Activated CD8-positive, alpha-beta memory T cell treated with anti-CD3 and anti-CD28 coated beads, Interleukin-2, amount 10 ng/mL, durations not matched to agents 7 days and 5 days (primary cell): ENCODE measurements around the gene PRKD1. TPM values are rescaled to one million over a fixed set of nuclear protein-coding genes. Genes with fewer than 3 reads are reported as not detected.
"Not testable (repeated sequence)": the region's sequence is repeated elsewhere in the genome, so short reads cannot be mapped to it uniquely, and the experiment has no call there.

Experiments
- ATAC-seq: fragments of 150-1000 bp; cut with Tn5 transposase; one replicate; pipeline ENCODE4 v1.10.0; 2021; ENCODE audit warnings: moderate library complexity
- CTCF ChIA-PET: fragments of 350-600 bp; sonication (Branson Sonifier 250); formaldehyde crosslinking; loops from one replicate; lab custom pipeline; 2021; ENCODE audit warnings: antibody characterized with exemption; lab: Charles Lee
- DNase-seq: peaks from one replicate; pipeline ENCODE4 v3.0.0-alpha.2; 2020
- H3K27ac Mint-ChIP-seq: one replicate; pipeline ENCODE4 v1.8.0; 2021; ENCODE audit warnings: mild to moderate bottlenecking, mixed read lengths
- H3K27me3 Mint-ChIP-seq: one replicate; pipeline ENCODE4 v1.8.0; 2021; ENCODE audit warnings: mixed read lengths
- H3K36me3 Mint-ChIP-seq: one replicate; pipeline ENCODE4 v1.8.0; 2021; ENCODE audit warnings: mild to moderate bottlenecking, mixed read lengths
- H3K4me1 Mint-ChIP-seq: one replicate; pipeline ENCODE4 v1.8.0; 2021; ENCODE audit warnings: mixed read lengths
- H3K4me3 Mint-ChIP-seq: one replicate; pipeline ENCODE4 v1.8.0; 2021; ENCODE audit warnings: mild to moderate bottlenecking, moderate library complexity, mixed read lengths
- H3K9me3 Mint-ChIP-seq: one replicate; pipeline ENCODE4 v1.8.0; 2022; ENCODE audit warnings: low read depth, mixed read lengths
- total RNA-seq, 2 experiments: library from RNA; stranded (reverse); gene quantifications; one replicate each; pipeline ENCODE4 v1.2.3, GENCODE V29; 2021

Gene PRKD1
- total RNA-seq, 2 experiments from 2014 or later: not detected

DNA sequence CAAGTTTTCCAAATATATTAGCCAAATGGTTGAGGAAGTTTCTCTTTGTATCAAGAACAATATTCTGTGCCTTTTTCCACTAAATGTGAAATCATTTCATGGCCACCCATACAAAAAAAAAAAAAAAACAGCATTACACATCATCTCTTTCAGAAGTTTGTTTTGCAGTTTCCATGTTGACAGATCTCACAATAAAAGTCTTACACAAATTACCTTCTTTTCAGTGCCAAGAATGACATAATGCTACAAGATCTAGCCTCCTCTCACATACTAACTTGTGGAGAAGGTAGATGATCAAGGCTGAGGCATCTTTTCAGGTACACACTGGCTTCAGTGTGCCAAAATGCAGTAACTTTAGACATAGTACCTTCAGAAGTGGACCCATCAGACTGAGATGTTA is 35.3 kb downstream of the PRKD1 start:
- CTCF ChIA-PET: no interaction called here
- no peak for ATAC-seq
- Mint-ChIP-seq H3K4me3 (no peak overlapping the region), H3K36me3 (no peaks in the 10 kb centered on the region), H3K27ac (no peak overlapping the region), H3K27me3 (no peaks in the 10 kb centered on the region), H3K4me1 (no peaks in the 10 kb centered on the region), H3K9me3 (no peaks in the 10 kb centered on the region)
- DNase-seq: no peak

DNA sequence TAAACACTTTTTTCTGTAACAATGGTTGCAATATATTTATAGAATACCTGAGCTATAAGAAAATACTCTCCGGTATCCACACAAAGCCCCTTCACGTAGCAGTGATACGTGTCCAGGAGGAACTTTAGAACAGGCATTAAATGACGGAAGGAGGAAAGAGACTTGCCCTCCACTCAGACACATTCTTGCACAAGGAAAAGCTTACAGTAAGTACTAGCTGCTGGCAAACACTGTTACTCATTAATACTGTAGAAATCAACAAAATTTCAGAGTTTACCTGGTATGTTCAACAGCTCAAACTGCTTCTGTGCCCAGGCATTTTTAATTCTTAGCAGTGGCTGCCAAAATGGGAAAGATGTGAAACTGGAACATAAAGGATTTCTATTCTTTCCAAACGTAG is 41.7 kb downstream of the PRKD1 start:
- H3K9me3 Mint-ChIP-seq: peaks cover 18% of the 10 kb centered on the region
- CTCF ChIA-PET: no interaction called here
- H3K4me1 Mint-ChIP-seq: no peaks in the 10 kb centered on the region
- DNase-seq: no peak
- no peak overlapping the region for H3K4me3 Mint-ChIP-seq
- H3K27me3 Mint-ChIP-seq: no peaks in the 10 kb centered on the region
- no peaks in the 10 kb centered on the region for H3K36me3 Mint-ChIP-seq
- H3K27ac Mint-ChIP-seq: no peak overlapping the region
- no peak for ATAC-seq

DNA sequence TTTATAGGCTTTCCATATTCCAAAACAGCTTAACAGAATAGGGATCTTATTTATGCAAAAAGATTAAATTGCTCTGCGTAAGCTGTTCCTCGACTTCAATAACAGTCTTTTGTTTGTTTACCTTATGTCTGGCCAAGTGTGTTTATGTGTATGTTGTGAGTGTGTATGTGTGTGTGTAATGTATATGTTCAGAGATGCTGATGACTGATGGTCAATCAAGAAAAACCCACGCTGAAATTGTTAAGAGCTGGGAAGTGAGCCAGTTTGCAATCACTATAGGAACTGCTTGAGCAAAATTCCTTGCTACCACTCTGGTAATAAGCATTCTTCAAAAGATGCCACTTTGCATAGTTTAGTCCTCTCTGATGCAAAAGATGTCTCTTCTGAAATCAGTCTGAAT is 59.6 kb downstream of the PRKD1 start:
- H3K27ac Mint-ChIP-seq: no peak overlapping the region
- ATAC-seq (no peak), DNase-seq (no peak)
- H3K9me3 Mint-ChIP-seq: peaks cover 5% of the 10 kb centered on the region
- no peaks in the 10 kb centered on the region for H3K27me3 Mint-ChIP-seq
- H3K4me1 Mint-ChIP-seq: no peaks in the 10 kb centered on the region
- no peak overlapping the region for H3K4me3 Mint-ChIP-seq
- CTCF ChIA-PET: no interaction called here
- no peaks in the 10 kb centered on the region for H3K36me3 Mint-ChIP-seq

GRCh38 chr14:29865299-29865698 is 62.3 kb downstream of the PRKD1 start:
- CTCF ChIA-PET: no interaction called here
- no peaks in the 10 kb centered on the region for H3K36me3 Mint-ChIP-seq
- H3K27ac Mint-ChIP-seq: no peak overlapping the region
- ATAC-seq (no peak), DNase-seq (no peak)
- peaks cover 3% of the 10 kb centered on the region for H3K9me3 Mint-ChIP-seq
- no peaks in the 10 kb centered on the region for H3K4me1 Mint-ChIP-seq
- H3K27me3 Mint-ChIP-seq: no peaks in the 10 kb centered on the region
- no peak overlapping the region for H3K4me3 Mint-ChIP-seq

DNA sequence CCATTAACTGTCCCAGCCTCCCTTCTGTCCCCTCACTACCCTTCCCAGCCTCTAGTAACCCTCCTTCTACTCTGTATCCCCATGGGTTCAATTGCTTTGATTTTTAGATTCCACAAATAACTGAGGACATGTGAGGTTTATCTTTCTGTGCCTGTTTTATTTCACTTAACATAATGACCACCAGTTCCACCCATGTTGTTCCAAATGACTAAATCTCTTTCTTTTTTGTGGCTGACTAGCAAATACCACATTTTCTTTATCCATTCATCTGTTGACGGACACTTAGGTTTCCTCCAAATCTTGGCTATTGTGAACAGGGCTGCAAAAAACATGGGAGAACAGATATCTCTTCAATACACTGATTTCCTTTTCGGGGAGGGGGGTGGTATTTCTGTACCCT is 65.7 kb downstream of the PRKD1 start:
- Mint-ChIP-seq H3K27ac (no peak overlapping the region), H3K9me3 (peaks cover 3% of the 10 kb centered on the region), H3K4me3 (no peak overlapping the region), H3K36me3 (no peaks in the 10 kb centered on the region), H3K27me3 (no peaks in the 10 kb centered on the region), H3K4me1 (no peaks in the 10 kb centered on the region)
- CTCF ChIA-PET: no interaction called here
- ATAC-seq (no peak), DNase-seq (no peak)

- no peaks in the 10 kb centered on the region for H3K4me1 Mint-ChIP-seq
- CTCF ChIA-PET: no interaction called here
- no peak overlapping the region for H3K4me3 Mint-ChIP-seq
- no peaks in the 10 kb centered on the region for H3K36me3 Mint-ChIP-seq
- H3K27me3 Mint-ChIP-seq: no peaks in the 10 kb centered on the region
- no peak for ATAC-seq
- DNase-seq: no peak
- H3K9me3 Mint-ChIP-seq: peaks cover 8% of the 10 kb centered on the region
- no peak overlapping the region for H3K27ac Mint-ChIP-seq
These were observed 69.3 kb downstream of the PRKD1 start for GRCh38 chr14:29858299-29858698.

DNA sequence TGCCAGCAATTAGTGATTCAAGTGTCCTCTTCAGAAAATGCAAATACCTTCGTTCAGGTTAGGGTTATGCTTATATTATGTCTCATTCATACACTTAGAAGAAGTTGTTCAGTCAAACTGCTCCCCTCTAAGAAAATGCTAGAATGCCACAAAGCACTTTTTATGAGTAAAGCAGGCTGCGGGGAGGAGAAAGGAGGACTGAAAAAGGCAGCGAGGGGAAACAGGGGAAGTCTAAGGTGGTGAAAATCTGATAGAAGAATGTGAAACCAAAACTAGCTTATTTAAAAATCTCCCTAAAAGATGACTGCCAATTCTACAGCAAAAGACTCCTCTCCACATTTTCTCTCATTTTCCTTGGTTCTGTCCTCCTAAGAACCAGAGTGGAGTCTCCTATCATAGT is 70.1 kb downstream of the PRKD1 start:
- no peaks in the 10 kb centered on the region for H3K4me1 Mint-ChIP-seq
- no peak for ATAC-seq
- CTCF ChIA-PET: no interaction called here
- H3K9me3 Mint-ChIP-seq: peaks cover 8% of the 10 kb centered on the region
- H3K36me3 Mint-ChIP-seq: no peaks in the 10 kb centered on the region
- no peak overlapping the region for H3K27ac Mint-ChIP-seq
- no peaks in the 10 kb centered on the region for H3K27me3 Mint-ChIP-seq
- H3K4me3 Mint-ChIP-seq: no peak overlapping the region
- DNase-seq: no peak

DNA sequence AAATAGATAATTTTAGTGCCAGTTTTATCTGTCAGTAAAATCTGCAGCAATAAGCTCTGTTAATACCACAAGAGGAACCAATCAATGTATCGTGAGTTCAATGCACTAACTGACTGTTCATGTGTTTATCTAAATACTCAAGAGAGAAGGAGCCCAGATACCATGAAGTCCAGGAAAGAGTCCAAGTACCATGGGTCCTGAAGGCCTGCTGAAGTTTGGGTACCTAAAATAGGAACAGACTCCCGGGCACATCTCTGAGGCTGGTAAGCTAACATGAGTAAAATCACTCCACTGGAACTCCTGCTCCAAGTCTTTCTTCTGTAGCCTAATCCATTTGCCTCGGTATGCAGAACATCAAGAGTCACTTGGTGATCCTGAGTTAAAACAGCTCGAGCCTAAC is 71.1 kb downstream of the PRKD1 start:
- Mint-ChIP-seq H3K36me3 (peaks cover 1% of the 10 kb centered on the region), H3K9me3 (peaks cover 12% of the 10 kb centered on the region), H3K27ac (no peak overlapping the region), H3K27me3 (no peaks in the 10 kb centered on the region), H3K4me1 (no peaks in the 10 kb centered on the region), H3K4me3 (no peak overlapping the region)
- no peak for ATAC-seq
- no peak for DNase-seq
- CTCF ChIA-PET: no interaction called here

- DNase-seq, ATAC-seq, H3K4me3 Mint-ChIP-seq, H3K27me3 Mint-ChIP-seq, CTCF ChIA-PET, H3K36me3 Mint-ChIP-seq, H3K27ac Mint-ChIP-seq, H3K4me1 Mint-ChIP-seq: not testable (repeated sequence)
- H3K9me3 Mint-ChIP-seq: peaks cover 25% of the 10 kb centered on the region
These were observed 74.0 kb downstream of the PRKD1 start for GRCh38 chr14:29853691-29854090.

DNA sequence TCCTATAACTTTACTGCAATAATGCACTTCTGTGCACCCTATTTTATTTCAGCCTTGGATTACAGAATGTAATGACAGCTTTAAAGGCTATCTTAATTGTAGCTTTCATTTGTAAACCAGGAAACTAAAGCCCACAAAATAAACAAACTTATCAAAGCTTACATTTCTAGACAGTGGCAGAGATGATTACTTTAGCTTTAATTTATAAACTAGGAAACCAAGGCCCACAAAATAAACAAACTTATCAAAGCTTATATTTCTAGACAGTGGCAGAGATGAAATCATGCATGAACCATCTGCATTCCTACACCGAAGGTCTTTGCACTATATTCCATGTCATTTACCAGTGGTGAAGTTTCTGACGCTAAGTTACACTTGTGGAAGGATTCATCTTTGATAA is 74.4 kb downstream of the PRKD1 start:
- no peak for DNase-seq
- Mint-ChIP-seq H3K9me3 (peaks cover 26% of the 10 kb centered on the region), H3K4me3 (no peak overlapping the region), H3K4me1 (no peaks in the 10 kb centered on the region), H3K27me3 (no peaks in the 10 kb centered on the region), H3K27ac (no peak overlapping the region), H3K36me3 (peaks cover 1% of the 10 kb centered on the region)
- CTCF ChIA-PET: no interaction called here
- ATAC-seq: no peak

DNA sequence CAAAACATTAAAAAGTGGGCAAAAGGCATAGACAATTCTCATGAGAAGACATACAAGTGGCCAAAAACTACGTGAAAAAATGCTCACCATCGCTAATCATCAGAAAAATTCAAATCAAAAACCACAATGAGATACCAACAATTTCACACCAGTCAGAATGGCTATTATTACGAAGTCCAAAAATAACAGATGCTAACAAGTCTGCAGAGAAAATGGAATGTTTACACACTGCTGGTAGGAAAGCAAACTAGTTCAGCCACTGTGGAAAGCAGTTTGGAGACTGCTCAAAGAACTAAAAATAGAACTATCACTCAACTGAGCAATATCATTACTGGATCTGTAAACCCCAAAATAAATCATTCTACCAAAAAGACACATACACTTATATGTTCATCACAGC is 76.2 kb downstream of the PRKD1 start:
- Mint-ChIP-seq H3K9me3 (peaks cover 30% of the 10 kb centered on the region), H3K4me1 (no peaks in the 10 kb centered on the region), H3K4me3 (no peak overlapping the region), H3K27me3 (no peaks in the 10 kb centered on the region), H3K36me3 (peaks cover 1% of the 10 kb centered on the region), H3K27ac (no peak overlapping the region)
- DNase-seq: no peak
- CTCF ChIA-PET: no interaction called here
- ATAC-seq: no peak

DNA sequence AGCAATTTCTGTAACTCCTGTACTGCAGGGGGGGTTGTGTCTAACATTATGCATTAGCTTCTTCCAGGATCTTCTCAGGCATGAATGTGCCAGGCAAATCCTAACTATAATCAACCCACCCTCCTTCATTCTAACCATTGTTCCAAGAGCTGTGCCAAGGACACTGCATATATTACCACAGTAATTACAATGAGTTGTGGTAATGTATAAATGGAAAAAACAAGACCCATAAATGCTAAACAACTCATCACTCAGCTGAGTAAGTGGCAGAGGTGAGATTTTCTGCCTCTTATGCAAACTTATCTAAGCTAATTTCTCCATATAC is 80.6 kb downstream of the PRKD1 start:
- ATAC-seq (no peak), DNase-seq (no peak)
- no peaks in the 10 kb centered on the region for H3K4me1 Mint-ChIP-seq
- H3K27ac Mint-ChIP-seq: no peak overlapping the region
- peaks cover 22% of the 10 kb centered on the region for H3K9me3 Mint-ChIP-seq
- CTCF ChIA-PET: no interaction called here
- no peaks in the 10 kb centered on the region for H3K27me3 Mint-ChIP-seq
- H3K4me3 Mint-ChIP-seq: no peak overlapping the region
- no peaks in the 10 kb centered on the region for H3K36me3 Mint-ChIP-seq

DNA sequence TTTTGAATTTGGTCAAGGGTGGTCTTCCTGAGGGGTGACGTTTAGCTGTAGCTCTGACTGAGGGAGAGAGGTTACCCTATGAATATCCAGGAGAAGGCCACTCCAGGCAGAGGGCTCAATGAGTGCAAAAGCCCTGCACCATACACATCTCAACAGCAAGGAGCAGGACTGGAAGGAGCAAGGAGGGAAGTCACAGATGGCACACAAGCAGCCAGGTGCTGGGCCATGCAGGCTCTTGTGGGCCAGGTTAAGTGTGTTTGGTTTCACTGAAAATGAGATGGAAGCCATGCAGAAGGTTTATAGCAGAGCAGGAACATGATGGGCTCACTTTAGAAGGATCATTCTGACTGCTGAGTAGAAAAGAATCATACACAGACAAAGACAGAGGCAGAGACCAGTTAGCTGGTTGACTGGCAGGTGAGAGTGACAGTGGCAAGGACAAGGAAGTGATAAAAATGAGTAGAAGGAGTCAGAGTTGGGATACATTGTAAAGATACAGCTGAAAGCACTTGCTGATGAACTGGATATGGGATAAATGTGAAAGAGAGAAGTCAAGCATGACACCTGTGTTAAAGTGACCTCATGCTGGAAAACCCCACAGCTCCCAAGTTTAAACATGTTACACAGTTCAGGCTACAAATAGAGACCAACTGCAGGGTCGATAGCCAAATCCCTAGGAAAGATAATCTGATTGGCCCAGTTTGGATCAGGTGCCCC is 81.2 kb downstream of the PRKD1 start:
- ATAC-seq (no peak), DNase-seq (no peak)
- Mint-ChIP-seq H3K4me3 (no peak overlapping the region), H3K4me1 (no peaks in the 10 kb centered on the region), H3K9me3 (peaks cover 18% of the 10 kb centered on the region), H3K27ac (no peak overlapping the region), H3K27me3 (no peaks in the 10 kb centered on the region), H3K36me3 (peaks cover under 1% of the 10 kb centered on the region)
- CTCF ChIA-PET: no interaction called here

- no peaks in the 10 kb centered on the region for H3K27me3 Mint-ChIP-seq
- H3K4me3 Mint-ChIP-seq: no peak overlapping the region
- peaks cover 2% of the 10 kb centered on the region for H3K36me3 Mint-ChIP-seq
- H3K4me1 Mint-ChIP-seq: no peaks in the 10 kb centered on the region
- H3K9me3 Mint-ChIP-seq: peaks cover 23% of the 10 kb centered on the region
- no peak overlapping the region for H3K27ac Mint-ChIP-seq
- DNase-seq (no peak), ATAC-seq (no peak)
- CTCF ChIA-PET: no interaction called here
These were observed 83.7 kb downstream of the PRKD1 start for GRCh38 chr14:29843981-29844380.

DNA sequence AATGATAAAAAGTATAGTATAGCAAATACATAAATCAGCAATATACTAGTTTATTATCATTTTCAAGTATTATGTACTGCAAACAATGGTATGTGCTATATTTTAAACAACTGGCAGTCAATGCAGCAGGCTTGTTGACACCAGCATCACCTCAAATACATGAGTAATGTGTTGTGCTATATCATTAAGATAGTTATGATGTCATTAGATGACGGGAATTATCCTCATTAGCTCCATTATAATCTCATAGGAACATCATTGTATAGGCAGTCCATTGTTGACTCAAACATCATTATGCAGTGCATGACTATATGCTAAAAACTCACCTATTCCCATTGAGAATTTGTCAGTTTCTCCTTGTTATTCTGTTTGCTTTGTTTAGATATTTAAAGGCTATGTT is 85.4 kb downstream of the PRKD1 start:
- no peak overlapping the region for H3K27ac Mint-ChIP-seq
- H3K36me3 Mint-ChIP-seq: peaks cover 2% of the 10 kb centered on the region
- no peak overlapping the region for H3K4me3 Mint-ChIP-seq
- H3K4me1 Mint-ChIP-seq: no peaks in the 10 kb centered on the region
- ATAC-seq (no peak), DNase-seq (no peak)
- H3K9me3 Mint-ChIP-seq: peaks cover 22% of the 10 kb centered on the region
- H3K27me3 Mint-ChIP-seq: no peaks in the 10 kb centered on the region
- CTCF ChIA-PET: no interaction called here
